A549 treated with AZD2906 at 1 μM for 4 hours (cell line): ENCODE data around the gene DAPP1. TPM values are rescaled to one million over a fixed set of nuclear protein-coding genes. Genes with fewer than 3 reads are reported as not detected.

Experiments
- total RNA-seq: library from RNA; stranded (reverse); fragments of 200-300 nt; extraction: Qiagen RNA extraction; gene quantifications from 5 replicates; pipeline ENCODE4 v1.2.3, GENCODE V29; 2022

The DAPP1 gene, protein sequence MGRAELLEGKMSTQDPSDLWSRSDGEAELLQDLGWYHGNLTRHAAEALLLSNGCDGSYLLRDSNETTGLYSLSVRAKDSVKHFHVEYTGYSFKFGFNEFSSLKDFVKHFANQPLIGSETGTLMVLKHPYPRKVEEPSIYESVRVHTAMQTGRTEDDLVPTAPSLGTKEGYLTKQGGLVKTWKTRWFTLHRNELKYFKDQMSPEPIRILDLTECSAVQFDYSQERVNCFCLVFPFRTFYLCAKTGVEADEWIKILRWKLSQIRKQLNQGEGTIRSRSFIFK
- not detected in 5 replicates for total RNA-seq

GRCh38 chr4:99816545-99817308 is at the start of gene DAPP1:
DAPP1 (plus strand) TSS chr4:99816827; CDS start chr4:99816914, 87 bp downstream.

DNA sequence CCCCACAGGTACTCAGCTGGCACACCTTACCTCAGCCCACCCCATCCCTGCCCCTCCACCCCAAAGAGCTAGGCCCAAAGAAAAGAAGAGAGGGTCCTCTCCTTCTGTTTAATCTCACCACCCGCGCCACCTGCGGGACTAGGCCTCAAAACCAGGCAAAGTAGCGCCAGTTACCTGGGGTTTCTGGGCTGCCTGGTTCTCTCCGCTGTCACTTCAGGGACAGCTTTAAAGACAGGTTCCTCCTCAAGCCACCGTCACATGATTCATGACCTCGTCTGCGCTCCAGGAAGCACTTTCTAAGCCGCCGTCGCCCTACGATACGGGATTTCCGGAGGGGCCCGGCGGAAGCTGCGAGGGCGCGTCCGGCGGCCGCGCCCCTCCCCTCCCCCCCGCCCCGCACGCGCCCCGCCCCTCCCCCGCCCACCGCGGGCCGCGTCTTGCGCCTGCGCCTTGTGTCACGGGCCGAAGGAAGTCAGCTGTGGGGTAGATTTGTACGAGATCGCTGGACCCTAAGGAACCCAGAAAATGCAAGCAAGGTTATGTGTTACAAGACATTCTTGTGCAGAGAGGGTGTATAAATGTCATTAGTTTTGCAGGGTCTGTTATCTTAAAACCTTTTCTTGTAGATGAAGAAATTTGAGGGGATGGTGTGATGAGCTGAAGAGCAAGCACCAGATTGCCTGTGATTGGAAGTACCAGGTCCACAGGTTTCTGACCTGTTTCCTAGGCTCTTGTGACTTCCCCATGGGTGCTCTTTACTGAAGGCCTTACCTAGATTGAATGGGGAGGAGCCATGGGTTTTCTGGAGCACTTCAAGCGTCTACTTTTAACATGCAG is 77.8 kb downstream of the DAPP1 start, which contains the start of gene LAMTOR3:
Gene LAMTOR3 (minus strand): TSS at position 267 of the 837 bp plus-strand sequence. CDS start 464 bp downstream, outside the sequence.

Other genes with a start within 250 kb of the DAPP1 start
- 0.06 TPM in 1 of 5 replicates, not detected in the others for gene MTTP, start 242.0 kb upstream of the DAPP1 start, total RNA-seq
- not detected in 5 replicates for gene C4orf54, start 159.0 kb upstream of the DAPP1 start, total RNA-seq
- gene LAMTOR3, start 77.6 kb downstream of the DAPP1 start, total RNA-seq, result 24.4 to 31.8 TPM (median 29.0 TPM) in 5 replicates
- 12.8 to 22.0 TPM (median 15.8 TPM) in 5 replicates for gene DNAJB14, start 129.8 kb downstream of the DAPP1 start, total RNA-seq
- gene H2AZ1, start 133.4 kb downstream of the DAPP1 start, total RNA-seq, result 638 to 719 TPM (median 663 TPM) in 5 replicates